ENCODE measurements around the gene PPP1R14B. TPM values are rescaled to one million over a fixed set of nuclear protein-coding genes. Genes with fewer than 3 reads are reported as not detected.

PPP1R14B gene
- total RNA-seq, 2 experiments from 2014 or later, result 332 to 336 TPM

- Mint-ChIP-seq H3K36me3 (peaks cover 9% of the 10 kb centered on the region), H3K27ac (no peak overlapping the region), H3K27me3 (no peaks in the 10 kb centered on the region), H3K4me1 (peaks cover 9% of the 10 kb centered on the region), H3K9me3 (no peaks in the 10 kb centered on the region), H3K4me3 (no peak overlapping the region)
- no peak for DNase-seq
Observed at GRCh38 chr11:64258356-64258755, 11.6 kb upstream of the PPP1R14B start.

GRCh38 chr11:64256300-64256699 is 9.6 kb upstream of the PPP1R14B start:
- H3K4me1 Mint-ChIP-seq, result peaks cover 16% of the 10 kb centered on the region
- H3K27me3 Mint-ChIP-seq, result no peaks in the 10 kb centered on the region
- peaks cover 9% of the 10 kb centered on the region for H3K36me3 Mint-ChIP-seq
- H3K4me3 Mint-ChIP-seq, result no peak overlapping the region
- H3K9me3 Mint-ChIP-seq, result no peaks in the 10 kb centered on the region
- H3K27ac Mint-ChIP-seq, result no peak overlapping the region
- no peak for DNase-seq

- Mint-ChIP-seq H3K9me3 (no peaks in the 10 kb centered on the region), H3K27ac (no peak overlapping the region), H3K36me3 (peaks cover 9% of the 10 kb centered on the region), H3K4me3 (no peak overlapping the region), H3K27me3 (no peaks in the 10 kb centered on the region), H3K4me1 (peaks cover 18% of the 10 kb centered on the region)
- no peak for DNase-seq
Observed at GRCh38 chr11:64255135-64256128, 8.7 kb upstream of the PPP1R14B start.

- Mint-ChIP-seq H3K27ac (no peak overlapping the region), H3K9me3 (no peaks in the 10 kb centered on the region), H3K4me3 (no peak overlapping the region), H3K27me3 (no peaks in the 10 kb centered on the region), H3K36me3 (peaks cover 3% of the 10 kb centered on the region), H3K4me1 (peaks cover 10% of the 10 kb centered on the region)
- DNase-seq, result no peak
Observed at GRCh38 chr11:64254326-64254725, 7.6 kb upstream of the PPP1R14B start.

- peaks cover 2% of the 10 kb centered on the region for H3K36me3 Mint-ChIP-seq
- no peak for DNase-seq
- no peak overlapping the region for H3K27ac Mint-ChIP-seq
Observed at GRCh38 chr11:64253481-64253880, 6.7 kb upstream of the PPP1R14B start.

GRCh38 chr11:64253043-64253442 is 6.3 kb upstream of the PPP1R14B start:
- Mint-ChIP-seq H3K9me3 (no peaks in the 10 kb centered on the region), H3K27me3 (no peaks in the 10 kb centered on the region), H3K4me1 (peaks cover 10% of the 10 kb centered on the region), H3K4me3 (no peak overlapping the region), H3K27ac (no peak overlapping the region), H3K36me3 (peaks cover 1% of the 10 kb centered on the region)
- DNase-seq, result no peak

More at GRCh38 chr11:64253481-64253880, 6.7 kb upstream of the PPP1R14B start:
- Mint-ChIP-seq H3K9me3 (no peaks in the 10 kb centered on the region), H3K4me3 (no peak overlapping the region), H3K4me1 (peaks cover 10% of the 10 kb centered on the region), H3K27me3 (no peaks in the 10 kb centered on the region)

GRCh38 chr11:64252003-64252872 is 5.5 kb upstream of the PPP1R14B start:
- Mint-ChIP-seq H3K9me3 (no peaks in the 10 kb centered on the region), H3K4me3 (peak overlapping the region; percentile 91), H3K27me3 (no peaks in the 10 kb centered on the region), H3K27ac (peak overlapping the region; percentile 11), H3K4me1 (peaks cover 13% of the 10 kb centered on the region), H3K36me3 (no peaks in the 10 kb centered on the region)
- peak; percentile 26 for DNase-seq

- Mint-ChIP-seq H3K27me3 (no peaks in the 10 kb centered on the region), H3K36me3 (no peaks in the 10 kb centered on the region), H3K4me3 (peak overlapping the region; percentile 91), H3K27ac (peak overlapping the region; percentile 11), H3K9me3 (no peaks in the 10 kb centered on the region), H3K4me1 (peaks cover 16% of the 10 kb centered on the region)
- DNase-seq, result no peak
Observed at GRCh38 chr11:64251753-64252002, 4.9 kb upstream of the PPP1R14B start.

GRCh38 chr11:64251016-64251752 is 4.4 kb upstream of the PPP1R14B start, which contains the start of gene PLCB3:
Gene PLCB3, plus strand, starts transcription at chr11:64251530. Its CDS starts 120 bp downstream, at chr11:64251650.
- DNase-seq, result peak; percentile 63
- Mint-ChIP-seq H3K27ac (peak within 1 kb of the TSS; percentile 11), H3K36me3 (no peaks in the 10 kb centered on the region), H3K27me3 (no peaks in the 10 kb centered on the region), H3K9me3 (no peaks in the 10 kb centered on the region), H3K4me3 (peak within 1 kb of the TSS; percentile 91), H3K4me1 (peaks cover 16% of the 10 kb centered on the region)

GRCh38 chr11:64250415-64251015 is 3.8 kb upstream of the PPP1R14B start:
- Mint-ChIP-seq H3K36me3 (peaks cover 6% of the 10 kb centered on the region), H3K27ac (no peak overlapping the region), H3K4me1 (peaks cover 16% of the 10 kb centered on the region), H3K9me3 (no peaks in the 10 kb centered on the region), H3K4me3 (peak overlapping the region; percentile 79), H3K27me3 (no peaks in the 10 kb centered on the region)
- DNase-seq, result no peak

- Mint-ChIP-seq H3K27me3 (no peaks in the 10 kb centered on the region), H3K4me3 (no peak overlapping the region), H3K27ac (no peak overlapping the region)
Observed at GRCh38 chr11:64249563-64250414, 3.0 kb upstream of the PPP1R14B start.

GRCh38 chr11:64249038-64249437 is 2.3 kb upstream of the PPP1R14B start:
- H3K36me3 Mint-ChIP-seq, result peaks cover 7% of the 10 kb centered on the region
- DNase-seq, result no peak
- peaks cover 19% of the 10 kb centered on the region for H3K4me1 Mint-ChIP-seq
- H3K27me3 Mint-ChIP-seq, result no peaks in the 10 kb centered on the region
- H3K4me3 Mint-ChIP-seq, result no peak overlapping the region
- H3K9me3 Mint-ChIP-seq, result no peaks in the 10 kb centered on the region
- H3K27ac Mint-ChIP-seq, result no peak overlapping the region

More at GRCh38 chr11:64249563-64250414, 3.0 kb upstream of the PPP1R14B start:
- no peaks in the 10 kb centered on the region for H3K9me3 Mint-ChIP-seq
- H3K36me3 Mint-ChIP-seq, result peaks cover 7% of the 10 kb centered on the region
- DNase-seq, result no peak
- peaks cover 16% of the 10 kb centered on the region for H3K4me1 Mint-ChIP-seq

- no peaks in the 10 kb centered on the region for H3K27me3 Mint-ChIP-seq
- H3K27ac Mint-ChIP-seq, result no peak overlapping the region
- peaks cover 24% of the 10 kb centered on the region for H3K4me1 Mint-ChIP-seq
- no peak for DNase-seq
- H3K9me3 Mint-ChIP-seq, result no peaks in the 10 kb centered on the region
- H3K36me3 Mint-ChIP-seq, result peaks cover 10% of the 10 kb centered on the region
- H3K4me3 Mint-ChIP-seq, result no peak overlapping the region
Observed at GRCh38 chr11:64248578-64248977, 1.8 kb upstream of the PPP1R14B start.

Data from activated naive CD8-positive, alpha-beta T cell treated with anti-CD3 and anti-CD28 coated beads for 36 hours (primary cell).